Dermis microvascular lymphatic vessel endothelial cell (primary cell): Measurements from ENCODE around the gene FYB1. TPM values are rescaled to one million over a fixed set of nuclear protein-coding genes. Genes with fewer than 3 reads are reported as not detected.
"Not testable (repeated sequence)": the region's sequence is repeated elsewhere in the genome, so short reads cannot be mapped to it uniquely, and the experiment has no call there.

Experiments
- DNase-seq, 2 donors: peaks; one replicate each; pipeline versions ENCODE4 v3.0.0 to v3.0.0-alpha.2; 2010; ENCODE audit warnings: low read depth in 2 of 2
- total RNA-seq: library from RNA; depleted of rRNA; stranded (reverse); fragments of >200 nt; gene quantifications from 2 replicates; pipeline ENCODE4 v1.2.1, GENCODE V29; 2014

FYB1 gene
- not detected in 2 replicates for total RNA-seq

GRCh38 chr5:39219437-39219836 lies at the start of gene FYB1:
TSS of gene FYB1 (minus strand) at chr5:39219563. CDS start at chr5:39202960, 16,603 bp downstream.
- no peak for DNase-seq

- no peak for DNase-seq
Observed at GRCh38 chr5:39267186-39267585, 47.8 kb upstream of the FYB1 start.

GRCh38 chr5:39266442-39266841 lies 47.1 kb upstream of the FYB1 start:
- DNase-seq: no peak

- DNase-seq: no peak
Observed at GRCh38 chr5:39264528-39264927, 45.2 kb upstream of the FYB1 start.

- DNase-seq: no peak
Observed at GRCh38 chr5:39262981-39263380, 43.6 kb upstream of the FYB1 start.

GRCh38 chr5:39260095-39260494 lies 40.7 kb upstream of the FYB1 start:
- DNase-seq: no peak

GRCh38 chr5:39257554-39257953 lies 38.2 kb upstream of the FYB1 start:
- no peak for DNase-seq

GRCh38 chr5:39256477-39257235 lies 37.3 kb upstream of the FYB1 start:
- DNase-seq: peak in 1 of 2 donors; percentile 44

- no peak for DNase-seq
Observed at GRCh38 chr5:39255406-39255805, 36.0 kb upstream of the FYB1 start.

- DNase-seq: no peak
Observed at GRCh38 chr5:39254671-39255070, 35.3 kb upstream of the FYB1 start.

- DNase-seq: no peak
Observed at GRCh38 chr5:39253196-39253595, 33.8 kb upstream of the FYB1 start.

GRCh38 chr5:39249564-39250274 lies 30.4 kb upstream of the FYB1 start:
- no peak for DNase-seq

- no peak for DNase-seq
Observed at GRCh38 chr5:39249069-39249468, 29.7 kb upstream of the FYB1 start.

- no peak for DNase-seq
Observed at GRCh38 chr5:39240750-39241149, 21.4 kb upstream of the FYB1 start.

GRCh38 chr5:39238366-39239105 lies 19.2 kb upstream of the FYB1 start:
- no peak for DNase-seq

GRCh38 chr5:39236718-39237117 lies 17.4 kb upstream of the FYB1 start:
- no peak for DNase-seq

GRCh38 chr5:39235648-39236047 lies 16.3 kb upstream of the FYB1 start:
- DNase-seq: no peak

- DNase-seq: not testable (repeated sequence)
Observed at GRCh38 chr5:39234494-39234893, 15.1 kb upstream of the FYB1 start.

GRCh38 chr5:39233783-39234182 lies 14.4 kb upstream of the FYB1 start:
- no peak for DNase-seq

- DNase-seq: peak in 1 of 2 donors; percentile 58
Observed at GRCh38 chr5:39231705-39232525, 12.6 kb upstream of the FYB1 start.

GRCh38 chr5:39228596-39228995 lies 9.2 kb upstream of the FYB1 start:
- no peak for DNase-seq
